ENCODE data around the gene REEP6. TPM values are rescaled to one million over a fixed set of nuclear protein-coding genes. Genes with fewer than 3 reads are reported as not detected.

The REEP6 gene
- total RNA-seq, 1 donor from 2014 or later, result 4.8 TPM

- H3K9me3 ChIP-seq (ENCODE audit: low read depth), result no peaks in the 10 kb centered on the region
- peaks cover 6% of the 10 kb centered on the region for H3K4me1 Mint-ChIP-seq
- peaks cover 72% of the 10 kb centered on the region for H3K27me3 ChIP-seq
- peaks cover 17% of the 10 kb centered on the region for H3K36me3 Mint-ChIP-seq
- H3F3A ChIP-seq (ENCODE audit: low read depth), result peaks cover 6% of the 10 kb centered on the region
- H3K4me2 ChIP-seq, result no peak overlapping the region
- H3K9me3 Mint-ChIP-seq, result no peaks in the 10 kb centered on the region
- no peaks in the 10 kb centered on the region for H3K79me2 ChIP-seq (ENCODE audit: low read depth)
- no peak overlapping the region for H3K4me3 Mint-ChIP-seq
- no peak overlapping the region for H3K27ac Mint-ChIP-seq
- H3K27me3 Mint-ChIP-seq (ENCODE audit: insufficient read depth, low read depth), result peaks cover 20% of the 10 kb centered on the region
- no peaks in the 10 kb centered on the region for H3K4me1 ChIP-seq
- H3K36me3 ChIP-seq, result no peaks in the 10 kb centered on the region
- no peak overlapping the region for H3K4me3 ChIP-seq
- no peak overlapping the region for H2AFZ ChIP-seq (replicated peaks)
- TF ChIP-seq EZH2phosphoT487 (IDR thresholded peaks at IDR 0.05) (no peak), EZH2 (IDR thresholded peaks at IDR 0.05) (no peak), CTCF (IDR thresholded peaks at IDR 0.05) (no peak)
- peaks cover 88% of the 10 kb centered on the region for H4K20me1 ChIP-seq (ENCODE audit: low read depth)
- no peak overlapping the region for H3K27ac ChIP-seq
- no peak overlapping the region for H3K9ac ChIP-seq
- DNase-seq (ENCODE audit: low spot score), result no peak
These were observed 30.7 kb upstream of the REEP6 start for GRCh38 chr19:1460033-1460995.

- H3K4me3 Mint-ChIP-seq, result no peak overlapping the region
- H3K27ac Mint-ChIP-seq, result no peak overlapping the region
- H3K9me3 Mint-ChIP-seq, result no peaks in the 10 kb centered on the region
- Histone ChIP-seq H3K4me3 (no peak overlapping the region), H3K79me2 (ENCODE audit: low read depth) (no peaks in the 10 kb centered on the region), H3F3A (ENCODE audit: low read depth) (peaks cover 6% of the 10 kb centered on the region), H2AFZ (replicated peaks) (no peak overlapping the region), H3K4me1 (peaks cover 4% of the 10 kb centered on the region), H3K9me3 (ENCODE audit: low read depth) (no peaks in the 10 kb centered on the region), H3K4me2 (no peak overlapping the region), H3K9ac (no peak overlapping the region), H3K36me3 (no peaks in the 10 kb centered on the region), H3K27me3 (peaks cover 72% of the 10 kb centered on the region), H3K27ac (no peak overlapping the region), H4K20me1 (ENCODE audit: low read depth) (peaks cover 88% of the 10 kb centered on the region)
- peaks cover 17% of the 10 kb centered on the region for H3K27me3 Mint-ChIP-seq (ENCODE audit: insufficient read depth, low read depth)
- H3K4me1 Mint-ChIP-seq, result peaks cover 2% of the 10 kb centered on the region
- no peak for DNase-seq (ENCODE audit: low spot score)
- peaks cover 14% of the 10 kb centered on the region for H3K36me3 Mint-ChIP-seq
- TF ChIP-seq CTCF (IDR thresholded peaks at IDR 0.05) (no peak), EZH2 (IDR thresholded peaks at IDR 0.05) (no peak), EZH2phosphoT487 (IDR thresholded peaks at IDR 0.05) (no peak)
These were observed 29.1 kb upstream of the REEP6 start for GRCh38 chr19:1461862-1462261.

- Mint-ChIP-seq H3K4me3 (no peak overlapping the region), H3K9me3 (no peaks in the 10 kb centered on the region), H3K27ac (no peak overlapping the region), H3K4me1 (peaks cover 2% of the 10 kb centered on the region), H3K36me3 (peaks cover 1% of the 10 kb centered on the region), H3K27me3 (ENCODE audit: insufficient read depth, low read depth) (peaks cover 19% of the 10 kb centered on the region)
- peak; percentile 59 for DNase-seq (ENCODE audit: low spot score)
- H3F3A ChIP-seq (ENCODE audit: low read depth), result peaks cover 35% of the 10 kb centered on the region
- H4K20me1 ChIP-seq (ENCODE audit: low read depth), result peaks cover 85% of the 10 kb centered on the region
- TF ChIP-seq EZH2 (IDR thresholded peaks at IDR 0.05), result peak; percentile 55
- peak; percentile 82 for TF ChIP-seq EZH2phosphoT487 (IDR thresholded peaks at IDR 0.05)
- no peak for TF ChIP-seq CTCF (IDR thresholded peaks at IDR 0.05)
- H3K36me3 ChIP-seq, result no peaks in the 10 kb centered on the region
- no peak overlapping the region for H3K4me2 ChIP-seq
- H3K9ac ChIP-seq, result no peak overlapping the region
- H3K79me2 ChIP-seq (ENCODE audit: low read depth), result no peaks in the 10 kb centered on the region
- H3K4me1 ChIP-seq, result peaks cover 26% of the 10 kb centered on the region
- H2AFZ ChIP-seq (replicated peaks), result no peak overlapping the region
- H3K4me3 ChIP-seq, result no peak overlapping the region
- H3K9me3 ChIP-seq (ENCODE audit: low read depth), result no peaks in the 10 kb centered on the region
- peaks cover 79% of the 10 kb centered on the region for H3K27me3 ChIP-seq
- no peak overlapping the region for H3K27ac ChIP-seq
These were observed 25.6 kb upstream of the REEP6 start for GRCh38 chr19:1465191-1466016.
